T-helper 2 cell (primary cell): ENCODE data around the gene EVA1C.
"Not testable (repeated sequence)": the region's sequence is repeated elsewhere in the genome, so short reads cannot be mapped to it uniquely, and the experiment has no call there.

Source experiments
- DNase-seq, 5 experiments: peaks; one replicate each; pipeline versions ENCODE4 v3.0.0 to v3.0.0-alpha.2; 2012 to 2022
- total RNA-seq, 2 donors: gene quantifications; one replicate each; lab custom pipeline; 2026; lab: John Stamatoyannopoulos, UW

EVA1C gene, protein sequence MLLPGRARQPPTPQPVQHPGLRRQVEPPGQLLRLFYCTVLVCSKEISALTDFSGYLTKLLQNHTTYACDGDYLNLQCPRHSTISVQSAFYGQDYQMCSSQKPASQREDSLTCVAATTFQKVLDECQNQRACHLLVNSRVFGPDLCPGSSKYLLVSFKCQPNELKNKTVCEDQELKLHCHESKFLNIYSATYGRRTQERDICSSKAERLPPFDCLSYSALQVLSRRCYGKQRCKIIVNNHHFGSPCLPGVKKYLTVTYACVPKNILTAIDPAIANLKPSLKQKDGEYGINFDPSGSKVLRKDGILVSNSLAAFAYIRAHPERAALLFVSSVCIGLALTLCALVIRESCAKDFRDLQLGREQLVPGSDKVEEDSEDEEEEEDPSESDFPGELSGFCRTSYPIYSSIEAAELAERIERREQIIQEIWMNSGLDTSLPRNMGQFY
- total RNA-seq, result 10.2 to 14.3 reads per million in 2 donors

DNA sequence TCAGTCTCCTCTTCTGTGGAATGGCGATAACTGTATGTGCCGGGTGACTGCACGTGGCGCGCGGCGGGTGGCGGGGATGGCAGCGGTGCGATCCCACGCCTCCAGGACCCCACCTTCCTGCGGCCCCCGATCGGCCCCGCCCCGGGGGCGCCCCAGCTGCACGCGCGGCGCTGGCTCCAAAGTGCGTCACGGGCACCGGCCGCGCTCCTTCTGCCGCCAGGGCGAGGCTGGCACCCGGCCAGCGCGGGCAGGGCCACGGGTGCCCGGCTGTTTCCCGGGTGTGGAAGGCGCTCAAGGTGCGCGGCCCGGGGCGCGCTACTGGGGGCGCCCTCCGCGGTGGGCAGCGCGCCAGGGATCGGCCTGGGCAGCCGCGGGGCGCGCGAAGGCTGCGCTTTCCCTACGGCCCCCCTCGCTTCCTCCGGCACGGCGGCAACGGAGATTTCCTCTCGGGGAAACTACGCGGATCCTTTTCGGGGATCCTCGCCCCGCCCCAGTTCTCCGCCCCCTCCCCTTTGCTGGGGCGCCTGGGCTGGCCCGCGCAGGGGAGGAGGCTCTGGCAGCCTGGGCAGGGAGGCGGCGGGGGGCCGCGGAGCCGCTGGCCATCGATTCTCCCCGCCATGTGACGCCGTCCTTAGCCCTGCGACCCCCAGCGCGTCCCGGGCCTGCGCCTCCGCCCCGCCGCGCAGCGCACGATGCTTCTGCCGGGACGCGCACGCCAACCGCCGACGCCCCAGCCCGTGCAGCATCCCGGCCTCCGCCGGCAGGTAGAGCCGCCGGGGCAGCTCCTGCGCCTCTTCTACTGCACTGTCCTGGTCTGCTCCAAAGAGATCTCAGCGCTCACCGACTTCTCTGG lies at the start of gene EVA1C:
Gene EVA1C, plus strand, starts transcription at position 545 of the 853 bp plus-strand sequence. Its CDS starts 148 bp downstream, at position 693.
- DNase-seq, result peak; percentile 53 to 86 (median 66)

DNA sequence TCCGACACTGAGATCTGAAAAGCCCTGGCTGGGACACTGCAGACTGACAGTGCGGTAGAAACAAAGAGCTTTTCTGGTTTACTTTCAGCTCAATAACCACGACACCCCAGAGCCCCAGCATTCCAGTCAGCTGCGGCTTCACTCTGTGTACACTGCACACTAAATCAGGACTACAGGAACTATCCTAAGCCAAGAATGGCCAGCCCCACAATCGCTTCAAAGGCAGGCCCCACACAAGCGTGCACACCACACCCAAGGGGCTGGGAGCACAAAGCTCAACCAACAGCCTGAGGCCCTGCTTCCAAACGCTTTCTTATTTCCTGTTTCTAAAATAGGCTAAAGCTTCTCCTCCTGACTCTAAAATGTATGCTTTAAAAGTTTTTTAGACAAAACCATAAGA lies 48.1 kb upstream of the EVA1C start:
- no peak for DNase-seq

DNA sequence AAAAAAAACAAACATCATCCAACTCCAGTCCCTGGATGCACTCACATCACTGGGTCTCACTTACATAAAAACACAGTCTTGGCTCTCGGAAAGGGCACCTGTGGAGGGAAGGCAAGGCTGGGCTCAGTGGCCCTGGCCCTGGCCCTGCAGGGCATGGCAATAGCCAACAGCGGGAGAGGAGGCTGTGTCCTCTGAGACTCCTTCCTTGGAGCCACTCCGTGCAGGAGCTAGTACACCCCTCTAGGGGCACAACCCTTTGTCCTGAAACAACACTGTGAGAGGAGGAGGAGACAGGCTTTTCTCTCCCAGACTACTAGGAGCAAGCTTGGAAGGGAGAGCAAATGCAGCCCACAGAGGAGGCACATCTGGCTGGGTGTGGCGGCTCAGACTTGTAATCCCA lies 47.7 kb upstream of the EVA1C start:
- no peak for DNase-seq

DNA sequence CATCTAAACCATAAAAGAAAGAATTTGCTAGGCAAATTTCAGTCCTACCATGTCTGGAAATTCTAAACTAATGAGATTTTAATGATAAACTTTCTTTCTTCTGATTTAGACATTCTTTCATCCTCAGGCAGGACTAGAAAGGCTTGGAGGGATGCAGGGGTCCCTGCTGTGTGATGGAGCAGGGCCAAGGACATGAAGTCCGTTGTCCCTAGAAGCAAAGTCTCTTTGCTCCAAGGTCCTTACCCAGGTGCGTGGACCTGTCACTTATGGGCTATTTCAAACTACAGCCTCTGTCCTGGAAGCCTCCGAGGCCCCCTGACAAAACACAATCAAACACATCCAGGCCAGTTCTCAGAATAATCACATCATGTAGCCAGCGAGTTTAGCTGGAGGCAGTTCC lies 46.3 kb upstream of the EVA1C start:
- DNase-seq, result no peak

DNA sequence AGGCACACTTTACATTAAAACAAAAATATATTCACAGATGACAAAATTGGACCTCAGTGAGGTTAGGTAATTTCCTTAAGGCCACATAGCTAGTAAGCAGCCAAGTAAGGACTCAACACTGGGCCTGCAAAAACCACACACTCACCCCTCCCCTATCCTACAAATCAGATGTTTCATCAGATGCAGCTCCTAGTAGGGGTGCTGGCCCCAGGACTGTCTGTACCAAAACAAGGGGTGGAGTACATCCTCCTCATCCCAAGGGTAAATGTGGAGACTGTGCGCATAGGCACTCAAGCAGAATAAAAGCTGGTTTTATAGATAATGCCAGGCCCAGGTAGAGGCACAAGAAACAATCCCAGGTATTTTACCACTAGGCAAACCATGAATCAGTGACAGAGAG lies 45.3 kb upstream of the EVA1C start:
- no peak for DNase-seq

DNA sequence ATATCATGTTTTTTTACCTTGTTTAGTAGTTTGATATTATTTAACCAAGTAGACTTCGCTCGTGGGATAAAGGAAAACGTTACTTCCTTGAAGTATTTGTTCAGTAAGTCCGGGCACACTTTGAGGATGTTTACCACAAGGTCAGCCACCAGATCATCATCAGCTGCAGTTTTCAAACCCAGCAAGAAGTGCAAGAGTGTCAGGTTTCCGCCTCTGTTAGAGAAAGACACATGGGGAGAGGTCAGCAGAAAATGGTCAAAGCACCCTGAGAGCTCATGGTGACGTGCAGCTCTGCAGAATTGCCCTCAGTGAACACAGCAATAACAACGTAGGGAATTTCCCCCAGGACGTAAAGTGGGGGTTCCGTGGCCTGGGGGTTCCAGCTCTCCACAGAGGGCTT lies 44.1 kb upstream of the EVA1C start:
- DNase-seq, result no peak

DNA sequence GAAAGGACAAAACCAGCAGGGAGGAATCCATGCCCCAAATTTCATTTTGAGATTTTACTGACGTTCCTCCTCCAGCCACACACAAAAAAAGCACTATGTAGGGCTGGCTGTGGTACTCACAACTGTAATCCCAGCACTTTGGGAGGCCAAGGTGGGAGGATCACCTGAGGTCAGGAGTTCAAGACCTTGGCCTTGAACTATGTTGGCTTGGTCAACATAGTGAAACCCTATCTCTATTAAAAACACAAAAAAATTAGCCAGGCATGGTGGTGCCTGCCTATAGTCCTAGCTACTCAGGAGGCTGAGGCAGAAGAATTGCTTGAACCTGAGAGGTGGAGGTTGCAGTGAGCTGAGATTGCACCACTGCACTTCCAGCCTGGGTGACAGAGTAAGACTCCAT lies 43.5 kb upstream of the EVA1C start:
- not testable (repeated sequence) for DNase-seq

DNA sequence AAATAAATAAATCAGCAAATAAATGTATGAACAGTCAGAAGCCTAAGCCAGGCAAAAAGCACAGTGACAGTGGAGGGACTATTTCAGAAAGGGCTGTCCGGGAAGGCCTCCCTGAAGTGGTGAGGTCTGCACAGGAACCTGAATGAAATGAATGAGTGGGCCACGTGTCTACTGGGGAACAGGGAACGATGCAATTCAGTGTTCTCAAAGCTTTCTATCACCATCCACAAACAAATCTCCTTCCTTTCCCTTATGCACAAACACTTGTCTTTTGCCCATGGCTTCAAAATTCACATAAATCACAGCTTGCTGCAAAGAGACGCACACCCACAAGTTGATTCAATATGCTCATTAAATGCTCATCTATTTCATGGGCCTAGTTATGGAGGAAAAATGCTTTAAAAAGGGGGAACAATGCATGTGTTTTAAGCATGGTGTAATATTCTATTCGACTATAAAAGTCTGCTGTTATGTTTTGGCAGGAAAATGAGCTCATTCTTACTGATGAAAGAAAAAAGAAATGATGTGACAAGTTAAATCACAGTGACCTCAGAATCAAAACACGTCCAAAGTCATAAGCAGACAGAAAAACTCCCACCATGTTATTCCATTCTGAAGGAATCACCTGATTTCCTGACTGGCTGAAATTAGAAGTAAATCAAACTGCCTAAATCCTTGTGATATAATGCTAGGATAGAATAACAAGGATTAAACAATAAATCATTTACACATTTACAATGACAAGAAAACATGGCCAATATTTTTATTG lies 41.3 kb upstream of the EVA1C start:
- no peak for DNase-seq

DNA sequence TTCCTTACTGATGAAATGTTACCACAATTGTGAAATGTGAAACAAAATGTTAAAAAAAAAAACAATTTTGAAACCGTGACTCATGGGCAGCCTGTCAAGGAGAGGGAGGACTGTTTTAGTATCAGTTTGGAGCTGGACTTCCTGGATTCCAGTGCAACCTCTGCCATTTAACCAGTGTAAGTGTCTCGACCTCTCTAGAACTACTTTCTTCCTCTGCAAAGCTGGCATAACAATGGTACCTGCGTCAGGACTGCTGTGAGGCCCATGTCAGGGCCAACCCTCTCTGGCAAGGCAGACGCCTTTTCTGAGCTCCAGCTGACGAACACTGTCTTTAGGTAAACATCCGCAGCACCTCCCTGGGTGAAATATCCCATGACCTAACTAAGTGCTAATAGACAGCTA lies 40.6 kb upstream of the EVA1C start:
- no peak for DNase-seq

DNA sequence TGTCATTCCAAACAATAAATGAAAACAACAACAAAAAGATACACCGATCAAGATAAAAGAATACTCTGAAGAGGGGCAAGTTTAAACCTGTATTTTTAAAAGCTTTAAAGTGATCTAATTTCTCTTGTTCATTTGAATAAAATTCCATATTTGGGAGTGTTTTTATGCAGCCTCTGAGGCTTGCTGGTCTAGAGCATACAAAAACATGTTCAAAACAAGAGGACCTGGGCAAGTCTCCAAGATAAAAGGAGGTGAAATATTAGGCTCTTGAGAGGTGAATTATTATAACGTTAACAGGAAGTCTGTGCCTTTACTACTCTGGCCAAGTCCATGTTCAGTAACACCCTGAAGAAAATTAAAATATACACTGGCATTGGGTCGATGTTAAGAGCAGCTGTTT lies 39.8 kb upstream of the EVA1C start:
- DNase-seq, result no peak

DNA sequence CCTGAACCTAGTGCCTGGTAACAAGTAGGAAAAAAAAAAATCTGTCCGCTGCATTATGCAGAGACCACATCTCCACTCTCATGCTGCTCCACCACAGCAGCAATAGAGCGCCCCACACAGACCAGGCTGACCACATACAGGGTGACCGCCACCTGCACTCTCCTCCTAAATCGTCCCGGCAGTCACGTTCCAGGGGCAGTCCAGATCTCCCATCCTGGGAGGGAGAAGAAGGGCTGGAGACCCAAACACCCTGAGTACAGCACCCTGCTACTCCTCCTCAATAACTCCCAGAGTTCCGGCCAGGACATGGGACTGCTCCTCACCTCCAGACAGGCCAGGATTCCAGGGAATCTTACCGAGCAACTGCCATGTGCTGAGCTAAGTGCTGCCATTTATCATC lies 35.0 kb upstream of the EVA1C start:
- DNase-seq, result no peak

DNA sequence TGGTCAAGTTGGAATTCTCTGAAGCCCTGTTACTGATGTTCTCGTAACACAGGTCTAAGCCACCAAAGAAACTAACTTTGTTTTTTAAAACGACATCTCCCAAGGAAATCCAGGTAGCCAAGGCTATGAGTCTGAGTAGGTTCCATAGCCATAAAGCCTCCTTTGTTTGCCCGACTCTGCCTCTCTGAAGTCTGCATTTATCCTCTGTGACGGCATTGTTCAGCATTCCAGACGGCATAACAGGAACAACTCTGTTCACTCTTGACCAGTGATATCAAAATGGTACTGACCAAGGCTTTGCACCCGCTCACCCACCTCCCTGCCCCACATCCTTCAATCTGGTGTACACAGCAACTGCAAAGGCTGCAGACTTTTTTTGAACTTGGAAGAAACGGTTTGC lies 34.5 kb upstream of the EVA1C start:
- DNase-seq, result no peak

DNA sequence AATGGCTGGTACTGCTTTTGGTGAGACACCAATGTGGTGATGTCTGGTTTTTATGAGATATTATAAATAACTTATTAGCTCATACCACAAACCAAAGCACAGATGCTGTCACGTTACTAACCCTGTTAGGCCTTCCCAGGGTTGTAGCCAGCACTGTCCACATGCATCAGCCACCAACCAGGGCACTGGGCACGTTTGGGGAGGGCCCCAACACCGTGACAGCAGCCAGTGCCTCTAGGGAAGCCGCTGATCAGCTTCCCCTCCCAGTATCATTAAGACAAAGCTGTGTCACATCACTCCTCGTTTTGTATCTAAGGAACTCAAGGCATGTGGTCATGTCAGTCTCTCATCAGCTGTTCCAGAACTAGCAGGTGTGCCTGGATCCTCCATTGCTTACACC lies 33.5 kb upstream of the EVA1C start:
- no peak for DNase-seq

DNA sequence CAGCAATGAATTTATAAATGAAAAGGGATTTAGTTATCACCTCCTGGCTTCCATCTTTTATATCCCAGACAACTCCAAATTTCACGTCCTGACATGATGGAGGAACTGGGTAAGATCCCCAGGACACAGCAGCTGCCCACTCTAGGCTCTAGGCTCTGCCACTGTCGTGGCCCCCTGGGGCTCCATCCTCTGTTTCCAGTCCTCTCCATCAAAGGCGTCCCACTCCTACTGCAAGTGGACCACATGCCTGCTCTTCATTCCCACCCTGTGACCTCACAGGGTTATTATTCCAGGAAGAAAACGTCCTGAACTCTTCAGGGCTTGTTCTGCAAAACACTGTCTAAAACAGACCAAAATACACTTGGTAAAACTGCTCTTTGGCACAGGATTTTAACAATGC lies 31.6 kb upstream of the EVA1C start:
- DNase-seq, result no peak

DNA sequence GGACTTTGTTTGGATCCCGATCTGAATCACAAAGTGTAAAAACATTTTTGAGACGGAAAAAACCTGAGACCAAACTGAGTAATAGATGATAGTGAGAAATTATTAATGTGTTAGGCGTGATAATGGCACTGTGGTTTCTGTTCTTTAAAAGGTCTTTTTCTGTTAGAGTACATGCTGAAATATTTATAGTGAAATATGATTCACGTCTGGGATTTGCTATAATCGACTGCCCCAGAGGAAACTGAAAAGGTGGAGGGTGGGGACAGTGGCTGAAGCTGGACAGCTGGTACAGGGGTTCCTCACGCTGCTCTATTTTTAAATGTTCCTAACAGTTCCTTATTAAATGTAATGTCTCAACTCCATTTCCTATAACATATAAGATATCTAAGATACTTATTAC lies 30.9 kb upstream of the EVA1C start:
- no peak for DNase-seq

DNA sequence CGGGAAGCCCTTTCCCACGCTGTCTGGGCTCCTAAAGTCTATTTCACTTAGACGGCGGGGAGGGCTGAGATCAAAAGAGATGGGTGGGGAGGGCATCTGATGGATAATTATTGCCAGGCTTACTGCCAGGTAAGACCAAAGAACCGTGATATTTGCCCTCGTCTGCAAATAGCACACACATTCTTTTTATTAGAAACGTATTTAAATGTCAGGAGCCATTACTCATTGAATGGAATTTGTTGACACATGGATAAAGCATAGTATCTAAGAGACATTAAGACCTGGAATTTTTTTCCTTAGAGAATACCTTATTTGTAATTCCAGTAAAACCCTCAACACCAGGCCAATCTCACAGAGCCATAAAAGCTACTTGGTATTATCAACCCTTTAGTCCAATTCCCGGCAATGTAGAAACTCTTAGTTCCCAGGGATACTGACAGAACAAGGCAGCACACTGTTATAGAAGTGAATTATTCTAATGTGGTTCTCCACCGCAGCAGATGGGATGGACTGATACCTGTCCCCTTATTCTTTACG lies 30.3 kb upstream of the EVA1C start:
- DNase-seq, result no peak

DNA sequence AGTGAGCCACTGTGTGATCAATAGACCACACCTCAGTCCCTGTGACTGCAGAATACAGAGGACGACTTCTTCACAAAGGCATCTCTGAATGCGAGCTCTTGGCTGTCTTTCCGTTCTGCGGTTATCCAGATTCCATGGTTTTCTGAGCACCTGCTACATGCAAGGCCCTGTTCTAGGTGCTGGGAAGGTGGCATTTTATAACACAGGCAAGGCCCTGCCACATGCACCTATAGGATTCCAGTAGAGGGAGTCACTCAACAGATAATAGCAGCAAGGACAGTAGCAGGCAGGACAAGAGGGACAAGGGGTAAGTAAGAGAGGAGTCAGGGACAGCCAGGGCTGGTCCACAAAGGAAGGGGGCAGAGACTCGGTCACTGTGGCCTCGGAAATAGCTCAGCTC lies 28.7 kb upstream of the EVA1C start:
- DNase-seq, result no peak

DNA sequence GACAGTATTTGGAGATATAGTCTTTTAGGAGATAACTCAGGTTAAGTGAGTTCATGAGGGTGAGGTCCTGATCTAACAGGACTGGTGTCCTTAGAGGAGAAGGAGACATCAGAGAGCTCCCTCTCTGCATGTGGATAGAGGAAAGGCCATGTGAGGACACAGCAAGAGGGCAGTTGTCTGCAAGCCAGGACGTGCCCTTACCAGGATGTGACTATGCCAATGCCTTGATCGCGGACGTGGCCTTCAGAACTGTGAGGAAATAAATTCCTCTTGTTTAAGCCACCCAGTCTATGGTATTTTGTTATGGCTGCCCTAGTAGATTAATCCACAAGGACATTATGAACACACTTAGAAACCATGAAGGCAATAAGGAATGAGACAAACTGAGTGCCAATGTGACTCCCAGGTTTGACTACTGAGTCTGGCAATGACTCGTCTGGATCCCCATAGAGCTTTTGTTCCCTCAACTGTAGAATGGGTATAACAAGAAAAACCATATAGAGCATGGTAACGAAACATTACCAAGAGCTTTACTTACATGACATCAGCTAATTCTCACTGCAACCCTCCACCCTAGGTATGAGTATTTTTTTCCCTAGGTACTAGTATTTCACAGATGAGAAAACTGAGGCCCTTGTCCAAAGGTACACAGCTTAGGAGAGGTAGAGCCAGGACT lies 26.2 kb upstream of the EVA1C start:
- no peak for DNase-seq

DNA sequence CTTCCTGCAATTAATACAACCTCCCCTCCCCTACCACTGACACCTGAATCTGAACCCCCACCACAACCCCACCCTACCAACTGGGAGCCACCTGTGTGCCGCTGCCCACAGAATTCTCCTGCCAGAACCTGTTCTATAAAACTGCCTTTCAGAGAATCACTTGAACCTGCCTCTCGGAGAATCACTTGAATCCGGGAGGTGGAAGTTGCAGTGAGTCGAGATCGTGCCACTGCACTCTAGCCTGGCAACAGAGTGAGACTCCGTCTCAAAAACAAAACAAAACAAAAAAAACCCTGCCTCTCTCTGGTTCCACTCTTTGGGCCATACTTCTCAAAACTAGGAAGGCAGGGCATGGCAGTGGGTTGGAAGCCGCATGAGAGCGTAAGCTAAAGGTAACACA lies 25.4 kb upstream of the EVA1C start:
- DNase-seq, result no peak

DNA sequence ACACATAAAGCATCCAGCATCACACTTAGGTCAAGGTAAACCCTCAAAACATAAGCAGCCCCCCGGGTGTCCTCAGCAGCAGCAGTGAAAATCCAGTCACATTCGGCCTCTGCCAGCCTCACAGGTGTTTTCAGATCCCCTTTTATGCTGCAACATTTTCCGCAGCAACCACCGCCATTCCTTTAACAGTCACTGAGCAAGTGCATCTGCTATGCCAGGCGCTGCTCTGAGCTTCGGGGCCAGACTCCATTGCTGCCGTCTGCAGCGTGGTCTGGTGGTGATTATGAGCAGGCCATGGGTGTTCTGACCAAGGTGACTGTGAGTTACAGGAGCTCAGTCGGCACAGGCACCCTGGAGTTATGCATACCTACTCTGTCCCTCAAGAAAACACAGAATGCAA lies 24.2 kb upstream of the EVA1C start:
- DNase-seq, result no peak

DNA sequence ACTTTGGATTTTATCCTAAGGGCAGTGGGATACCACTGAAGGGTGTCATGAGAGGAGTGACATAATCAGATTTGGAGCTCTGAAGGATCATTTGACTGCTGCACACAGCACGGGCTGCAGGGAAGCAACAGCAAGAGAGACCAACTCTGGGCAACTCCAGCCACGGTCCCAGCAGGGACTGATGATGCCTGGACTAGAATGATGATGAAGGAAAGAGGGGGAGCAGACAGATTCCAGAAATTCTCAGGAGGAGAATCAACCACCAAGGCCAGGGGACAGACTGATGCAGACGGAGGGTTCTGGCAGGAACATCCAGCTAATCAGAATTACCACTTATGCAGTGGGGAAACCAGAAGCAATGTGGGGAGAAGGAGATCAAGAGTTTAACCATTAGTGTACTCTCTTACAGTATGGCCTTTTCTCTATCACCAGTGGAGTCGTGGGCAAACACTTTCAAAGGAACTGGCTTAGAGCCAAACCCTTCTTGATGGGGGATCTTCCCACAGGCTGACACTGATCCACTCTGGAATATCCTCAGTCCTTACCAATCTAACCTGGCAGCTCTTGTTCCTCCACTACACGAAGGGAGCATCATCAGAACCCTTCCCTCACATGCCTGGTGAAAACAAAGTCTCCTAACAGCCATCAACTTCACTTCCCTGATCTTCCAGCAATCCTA lies 23.0 kb upstream of the EVA1C start:
- no peak for DNase-seq
